Naive thymus-derived CD8-positive, alpha-beta T cell (primary cell): ENCODE results near the gene DHRS1. TPM values are rescaled to one million over a fixed set of nuclear protein-coding genes. Genes with fewer than 3 reads are reported as not detected.

Experiments
- ATAC-seq, 2 donors: fragments of 150-1000 bp; cut with Tn5 transposase in 1 of 2; sonication (Bioruptor Pico), chemical (Tn5 transposase) in 1 of 2; 1 replicate in 1 of 2; 2 replicates in 1 of 2; pipeline ENCODE4 v1.10.0; 2021; ENCODE audit warnings: mild to moderate bottlenecking in 2 of 2, moderate library complexity in 2 of 2
- POLR2A ChIA-PET: fragments of 350-600 bp; sonication (Branson Sonifier 250); formaldehyde crosslinking; loops from one replicate; lab custom pipeline; 2021; ENCODE audit warnings: antibody characterized with exemption; lab: Charles Lee
- DNase-seq, 10 donors: peaks; one replicate each; pipeline versions ENCODE4 v3.0.0 to v3.0.0-alpha.2; 2020 to 2022
- H3K27ac Mint-ChIP-seq, 10 donors: one replicate each; pipeline ENCODE4 v1.8.0; 2020 to 2022; ENCODE audit warnings: mild to moderate bottlenecking in 10 of 10, mixed read lengths in 10 of 10, moderate library complexity in 4 of 10, inconsistent platforms in 1 of 10
- H3K27me3 Mint-ChIP-seq, 5 donors: one replicate each; pipeline ENCODE4 v1.8.0; 2021 to 2022; ENCODE audit warnings: mixed read lengths in 5 of 5
- H3K36me3 Mint-ChIP-seq, 3 donors: one replicate each; pipeline ENCODE4 v1.8.0; 2020 to 2022; ENCODE audit warnings: mixed read lengths in 3 of 3, mild to moderate bottlenecking in 2 of 3, inconsistent platforms in 1 of 3
- H3K4me1 Mint-ChIP-seq, 4 donors: one replicate each; pipeline ENCODE4 v1.8.0; 2021 to 2022; ENCODE audit warnings: mixed read lengths in 4 of 4
- H3K4me3 Mint-ChIP-seq, 10 donors: one replicate each; pipeline ENCODE4 v1.8.0; 2020 to 2022; ENCODE audit warnings: mild to moderate bottlenecking in 10 of 10, mixed read lengths in 10 of 10, moderate library complexity in 6 of 10, inconsistent platforms in 1 of 10
- H3K9me3 Mint-ChIP-seq, 9 donors: one replicate each; pipeline ENCODE4 v1.8.0; 2020 to 2022; ENCODE audit warnings: mixed read lengths in 9 of 9, mild to moderate bottlenecking in 3 of 9, inconsistent platforms in 1 of 9, moderate library complexity in 1 of 9
- polyA plus RNA-seq, 3 donors: library from polyadenylated mRNA; unstranded; fragments of 300-500 nt; fragmentation: Illumina TruSeq; gene quantifications; one replicate each; pipeline ENCODE4 v1.2.3, GENCODE V29; 2021
- total RNA-seq, 8 experiments: library from RNA in 2 of 8; stranded (reverse) in 2 of 8; gene quantifications; one replicate each; pipeline ENCODE4 v1.2.3 and lab custom pipeline; 2021 to 2026

DHRS1 gene
- total and polyA plus RNA-seq, 5 experiments from 2014 or later, result 19.6 to 34.2 (median 22.4) TPM

DNA sequence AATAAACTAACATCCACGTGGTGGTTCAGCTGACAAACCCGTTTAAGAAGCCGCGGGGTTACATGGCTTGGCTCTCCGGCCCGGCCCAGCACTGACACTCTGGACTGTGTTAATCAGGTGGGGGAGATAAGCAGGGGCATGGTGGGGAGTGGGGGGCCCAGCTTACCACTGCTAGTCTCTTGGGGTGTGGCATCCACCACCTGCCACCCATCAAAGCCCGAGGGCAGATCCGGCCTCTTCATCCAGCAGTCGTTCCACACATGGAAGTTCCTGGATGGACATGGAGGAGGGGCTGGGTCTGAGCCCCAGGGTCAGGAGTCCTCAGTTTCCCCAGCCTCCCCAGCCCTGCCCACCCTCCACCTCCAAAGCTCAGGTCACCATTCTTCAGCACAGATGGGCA is 41.5 kb downstream of the DHRS1 start:
- Mint-ChIP-seq H3K4me3 (no peak overlapping the region), H3K27ac (no peak overlapping the region), H3K9me3 (no peaks in the 10 kb centered on the region), H3K36me3 (peaks cover 0 to 28% (median 10%) of the 10 kb centered on the region in 3 donors), H3K4me1 (no peaks in the 10 kb centered on the region), H3K27me3 (no peaks in the 10 kb centered on the region)
- DNase-seq (no peak), ATAC-seq (no peak)
- POLR2A ChIA-PET, result interaction anchor here (1.0 kb wide), 1 partner anchor 15 kb away, joined by 3 read pairs; the partner anchor contains the start of gene TINF2

DNA sequence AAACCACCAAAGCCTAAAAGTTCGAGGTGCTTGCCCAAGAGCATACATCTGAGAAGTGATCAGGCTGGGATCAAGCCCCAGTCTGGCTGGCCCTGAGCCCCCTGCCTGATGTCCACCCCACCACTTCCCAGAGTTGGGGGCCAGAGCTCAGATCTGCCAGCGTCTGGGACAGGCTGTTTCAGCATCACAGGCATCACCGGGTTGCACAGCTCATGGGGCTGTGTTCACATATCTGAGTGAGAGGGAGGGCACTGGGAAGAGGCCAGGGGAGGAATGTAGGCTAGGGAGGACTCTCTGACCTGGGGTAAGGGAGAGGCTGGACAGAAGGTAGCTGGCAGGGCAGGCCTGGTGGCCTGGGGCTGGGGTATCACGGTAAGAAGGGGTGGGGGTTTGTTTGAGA is 42.6 kb downstream of the DHRS1 start:
- H3K36me3 Mint-ChIP-seq, result peaks cover 0 to 29% (median 10%) of the 10 kb centered on the region in 3 donors
- no peak for DNase-seq
- no peaks in the 10 kb centered on the region for H3K9me3 Mint-ChIP-seq
- H3K4me1 Mint-ChIP-seq, result no peaks in the 10 kb centered on the region
- H3K4me3 Mint-ChIP-seq, result no peak overlapping the region
- H3K27me3 Mint-ChIP-seq, result no peaks in the 10 kb centered on the region
- H3K27ac Mint-ChIP-seq, result no peak overlapping the region
- no peak for ATAC-seq
- POLR2A ChIA-PET, result interaction anchor here (0.5 to 1.0 kb wide), 2 partner anchors 14 to 48 kb away, joined by 3 to 4 read pairs; partner anchors contain the start of gene TINF2

DNA sequence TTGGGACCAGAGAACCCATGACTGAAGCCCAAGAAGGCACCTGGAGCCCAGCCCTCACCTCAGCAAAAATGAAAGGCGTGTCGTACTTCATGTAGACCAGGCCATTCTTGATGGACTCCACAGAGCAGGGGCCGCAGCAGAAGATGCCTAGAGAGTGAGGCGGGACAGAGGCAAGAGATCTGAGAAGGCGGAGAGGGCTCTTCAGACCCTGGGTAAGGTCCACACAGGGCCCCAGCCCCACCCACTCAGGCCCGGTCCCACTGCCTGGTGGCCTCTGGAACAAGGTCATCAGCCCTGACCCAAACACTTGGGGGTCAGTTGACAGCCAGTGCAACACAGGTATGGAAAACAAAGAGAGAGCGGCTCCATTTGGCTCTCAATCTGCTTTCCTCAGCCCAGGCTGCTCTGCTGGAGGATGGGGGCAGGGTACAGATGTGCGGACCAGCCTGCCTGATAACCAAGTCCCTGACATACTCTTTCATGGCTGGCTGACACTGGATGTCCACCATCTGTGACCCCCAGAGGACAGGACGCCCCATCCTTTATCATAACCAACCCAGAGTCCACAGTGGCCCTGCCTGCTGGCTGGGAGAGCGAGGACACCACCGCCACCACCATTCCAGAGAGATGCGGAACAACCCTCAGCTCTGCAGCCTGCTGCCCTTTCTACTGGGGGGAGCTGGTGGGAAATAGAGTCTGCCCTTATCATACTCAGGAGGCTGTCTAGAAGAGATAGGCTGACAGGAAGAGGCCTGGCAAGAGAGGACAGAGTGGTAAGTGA is 43.5 kb downstream of the DHRS1 start:
- no peaks in the 10 kb centered on the region for H3K27me3 Mint-ChIP-seq
- H3K36me3 Mint-ChIP-seq, result peaks cover 0 to 29% (median 10%) of the 10 kb centered on the region in 3 donors
- DNase-seq (no peak), ATAC-seq (no peak)
- POLR2A ChIA-PET, result interaction anchor here (1.0 kb wide), 1 partner anchor 14 kb away, joined by 3 read pairs; no protein-coding TSS in a partner anchor
- no peaks in the 10 kb centered on the region for H3K4me1 Mint-ChIP-seq
- H3K9me3 Mint-ChIP-seq, result no peaks in the 10 kb centered on the region
- H3K27ac Mint-ChIP-seq, result no peak overlapping the region
- H3K4me3 Mint-ChIP-seq, result no peak overlapping the region

DNA sequence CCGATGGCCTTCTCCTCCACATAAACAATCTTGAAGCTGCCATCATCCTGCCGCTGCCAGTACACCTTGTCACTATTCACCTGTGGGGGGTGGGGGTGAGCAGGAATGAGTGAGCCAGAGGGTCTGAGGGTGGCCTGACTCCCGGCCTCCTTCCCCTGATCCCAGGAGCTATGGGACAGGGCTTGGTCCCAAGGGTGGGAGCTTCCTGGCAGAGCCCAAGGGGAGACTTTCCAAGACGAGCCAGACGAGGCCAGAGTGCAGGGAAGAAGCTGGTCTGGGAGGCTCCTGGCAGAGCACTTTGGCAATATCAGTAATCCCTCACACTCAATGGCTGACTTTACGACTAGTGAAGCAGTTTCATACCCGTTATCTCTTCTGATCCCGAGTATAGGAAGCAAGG is 44.1 kb downstream of the DHRS1 start:
- H3K9me3 Mint-ChIP-seq, result no peaks in the 10 kb centered on the region
- DNase-seq (no peak), ATAC-seq (no peak)
- H3K4me3 Mint-ChIP-seq, result no peak overlapping the region
- H3K27me3 Mint-ChIP-seq, result no peaks in the 10 kb centered on the region
- POLR2A ChIA-PET, result interaction anchor here (1.0 kb wide), 1 partner anchor 15 kb away, joined by 3 read pairs; no protein-coding TSS in a partner anchor
- peaks cover 0 to 26% (median 9%) of the 10 kb centered on the region in 3 donors for H3K36me3 Mint-ChIP-seq
- H3K27ac Mint-ChIP-seq, result no peak overlapping the region
- H3K4me1 Mint-ChIP-seq, result no peaks in the 10 kb centered on the region

DNA sequence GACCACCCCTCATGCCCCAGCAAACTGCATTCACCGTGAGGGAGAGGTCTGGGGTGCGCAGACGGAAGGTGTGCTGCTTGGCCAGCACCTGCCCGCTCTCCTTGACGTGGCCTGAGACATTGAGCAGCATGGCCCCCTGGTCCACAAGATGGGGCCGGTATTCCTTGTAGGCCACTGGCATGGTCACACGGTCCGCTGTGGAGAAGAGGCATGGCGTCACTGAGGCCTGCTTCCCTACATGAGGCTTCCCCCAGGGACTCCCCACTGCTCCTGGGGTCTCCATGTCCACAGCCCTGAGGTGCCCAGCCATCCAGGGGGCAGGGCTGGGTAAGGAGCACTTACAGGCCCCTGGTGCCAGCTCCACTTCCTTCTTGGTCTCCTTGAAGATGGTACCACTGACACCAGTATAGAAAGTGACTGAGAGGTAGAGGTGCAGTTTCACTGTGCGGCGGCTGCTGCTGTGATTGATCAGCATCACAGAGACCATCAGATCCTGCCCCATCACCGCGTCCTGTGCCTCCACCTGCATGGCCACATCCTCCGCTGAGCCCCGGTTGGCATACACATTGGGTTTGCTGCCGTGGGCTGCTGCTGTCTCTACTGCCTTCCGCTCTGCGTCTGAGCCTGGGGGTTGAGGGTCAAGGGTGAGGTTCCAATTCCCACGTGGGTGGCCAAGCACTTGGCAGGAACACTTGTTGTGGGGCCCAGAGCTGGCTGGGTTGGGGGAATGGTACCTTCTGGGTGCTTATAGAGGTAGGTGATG is 44.8 kb downstream of the DHRS1 start:
- no peaks in the 10 kb centered on the region for H3K4me1 Mint-ChIP-seq
- POLR2A ChIA-PET, result interaction anchor here (1.0 kb wide), 1 partner anchor 16 kb away, joined by 3 read pairs; no protein-coding TSS in a partner anchor
- peaks cover 0 to 26% (median 9%) of the 10 kb centered on the region in 3 donors for H3K36me3 Mint-ChIP-seq
- H3K4me3 Mint-ChIP-seq, result no peak overlapping the region
- no peak for DNase-seq
- no peak overlapping the region for H3K27ac Mint-ChIP-seq
- H3K27me3 Mint-ChIP-seq, result no peaks in the 10 kb centered on the region
- ATAC-seq, result no peak
- no peaks in the 10 kb centered on the region for H3K9me3 Mint-ChIP-seq

DNA sequence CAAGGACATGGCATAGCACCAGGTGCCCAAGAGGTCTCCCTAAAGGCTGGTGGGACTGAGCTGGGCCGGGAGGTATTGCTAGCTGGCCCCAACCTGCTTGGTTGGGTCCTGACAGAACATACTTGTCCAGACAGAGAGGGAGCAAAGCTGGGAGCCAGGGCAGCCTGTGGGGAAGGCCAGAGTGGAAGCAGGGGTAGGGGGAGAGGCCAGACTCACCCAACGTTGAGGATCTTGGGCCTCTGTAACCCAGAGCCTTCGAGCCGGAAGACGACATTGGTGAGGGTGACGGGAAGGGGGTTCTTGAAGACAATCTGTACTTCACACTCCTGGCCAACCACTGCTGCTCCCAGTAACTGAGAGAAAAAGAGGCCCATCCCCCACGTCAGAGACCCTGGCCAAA is 45.6 kb downstream of the DHRS1 start:
- H3K27ac Mint-ChIP-seq, result peak overlapping the region in 1 of 10 donors; percentile 82
- no peak overlapping the region for H3K4me3 Mint-ChIP-seq
- no peaks in the 10 kb centered on the region for H3K27me3 Mint-ChIP-seq
- no peaks in the 10 kb centered on the region for H3K4me1 Mint-ChIP-seq
- H3K36me3 Mint-ChIP-seq, result peaks cover 0 to 30% (median 9%) of the 10 kb centered on the region in 3 donors
- H3K9me3 Mint-ChIP-seq, result no peaks in the 10 kb centered on the region
- DNase-seq (no peak), ATAC-seq (no peak)
- POLR2A ChIA-PET, result interaction anchor here (1.0 kb wide), 1 partner anchor 17 kb away, joined by 3 read pairs; the partner anchor contains the start of gene RABGGTA

DNA sequence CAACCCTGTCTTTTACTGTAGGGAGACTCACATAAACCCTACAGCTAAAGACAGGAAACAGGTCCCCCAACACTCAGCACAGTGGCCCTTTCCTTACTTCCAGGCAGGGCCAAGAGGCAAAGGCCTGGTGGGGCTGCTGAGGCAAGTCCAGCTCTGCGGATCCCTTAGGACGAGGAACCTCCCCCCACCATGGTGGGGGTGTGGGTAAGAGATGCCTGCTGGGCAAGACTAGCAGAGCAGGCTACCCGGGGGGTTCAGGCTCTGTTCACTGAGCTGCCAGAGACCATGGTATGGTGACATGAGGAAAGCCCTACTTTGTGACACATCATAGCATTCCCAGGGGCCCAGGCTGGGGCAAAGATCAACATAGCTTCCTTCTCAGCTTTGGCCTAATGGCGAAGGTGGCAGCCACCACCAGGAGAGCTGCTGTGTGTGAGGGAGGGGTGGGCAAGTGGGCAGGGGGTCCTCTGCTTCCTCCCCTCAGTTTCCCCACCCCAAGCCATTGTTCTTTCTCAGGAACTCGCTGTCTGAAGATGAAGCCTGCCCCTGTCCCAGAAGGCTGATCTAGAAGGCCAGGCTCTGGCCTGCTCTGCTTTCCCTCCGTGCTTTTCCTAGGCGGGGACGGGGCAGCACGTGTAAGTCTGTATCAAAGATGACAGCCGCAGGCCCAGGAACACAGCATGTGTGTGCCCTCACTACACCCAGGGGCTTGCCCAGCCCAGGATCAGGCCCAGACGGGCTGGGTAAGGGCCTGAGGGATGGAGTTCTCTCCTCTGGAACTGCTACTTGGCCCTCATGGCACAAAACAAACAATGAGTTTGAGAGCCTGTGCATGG is 47.1 kb downstream of the DHRS1 start:
- no peak for ATAC-seq
- no peaks in the 10 kb centered on the region for H3K27me3 Mint-ChIP-seq

DNA sequence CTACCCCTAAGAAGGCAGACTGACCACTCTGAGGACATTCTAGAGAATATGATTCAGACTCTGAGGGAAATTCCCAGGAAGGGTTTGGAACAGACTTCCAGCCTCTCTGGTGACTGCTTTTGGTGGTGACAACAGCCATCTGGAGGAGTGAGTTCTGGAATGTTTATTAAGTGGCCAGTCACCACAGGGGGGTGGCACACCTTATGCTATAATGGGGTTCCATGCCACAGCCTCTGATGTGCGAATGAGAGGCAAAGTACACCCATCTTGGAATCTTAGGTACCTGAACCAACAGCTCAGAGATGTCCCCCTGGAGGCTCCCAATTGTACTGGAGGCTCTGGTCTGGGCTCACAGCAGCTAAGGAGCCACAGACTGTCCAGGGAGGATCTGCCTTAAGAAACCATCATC is 47.7 kb downstream of the DHRS1 start:
- H3K27ac Mint-ChIP-seq, result no peak overlapping the region
- POLR2A ChIA-PET, result interaction anchor here (2.4 kb wide), 1 partner anchor 9 kb away, joined by 11 read pairs; the partner anchor contains the start of gene TINF2
- peaks cover 0 to 9% (median 2%) of the 10 kb centered on the region in 4 donors for H3K4me1 Mint-ChIP-seq

More for the DNA sequence above, 47.1 kb downstream of the DHRS1 start:
- Mint-ChIP-seq H3K4me3 (no peak overlapping the region), H3K27ac (no peak overlapping the region), H3K9me3 (no peaks in the 10 kb centered on the region), H3K4me1 (peaks cover 0 to 5% (median under 1%) of the 10 kb centered on the region in 4 donors), H3K36me3 (peaks cover 0 to 28% (median 9%) of the 10 kb centered on the region in 3 donors)
- POLR2A ChIA-PET, result interaction anchor here (2.4 kb wide), 1 partner anchor 10 kb away, joined by 11 read pairs; the partner anchor contains the start of gene TINF2
- DNase-seq, result no peak

DNA sequence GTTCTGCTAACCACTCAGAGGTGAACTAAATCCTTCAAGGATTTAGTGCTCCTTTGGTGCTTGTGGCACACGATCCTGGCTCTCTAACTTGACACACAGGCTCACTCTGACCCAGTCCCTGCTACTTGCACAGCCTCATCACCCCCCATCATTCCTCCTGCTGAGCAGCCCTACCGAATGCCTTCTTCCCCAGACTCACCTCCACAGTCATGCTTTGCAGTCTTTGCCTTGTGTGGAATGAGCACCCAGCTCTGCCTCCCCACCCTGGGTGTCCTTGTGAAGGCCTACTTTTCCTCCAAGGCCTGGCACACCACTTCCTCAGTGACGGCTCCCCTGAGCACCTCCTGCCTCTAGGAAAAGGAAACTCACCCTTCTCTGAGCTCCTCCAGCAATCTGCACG is 49.2 kb downstream of the DHRS1 start:
- Mint-ChIP-seq H3K27ac (peak overlapping the region in 4 of 10 donors; percentile 1 to 54 (median 38)), H3K27me3 (no peaks in the 10 kb centered on the region), H3K9me3 (no peaks in the 10 kb centered on the region), H3K4me1 (peaks cover 0 to 13% (median 3%) of the 10 kb centered on the region in 4 donors), H3K4me3 (no peak overlapping the region), H3K36me3 (peaks cover 0 to 19% (median 6%) of the 10 kb centered on the region in 3 donors)
- ATAC-seq (no peak), DNase-seq (no peak)
- POLR2A ChIA-PET, result no interaction called here

More for the DNA sequence above, 47.7 kb downstream of the DHRS1 start:
- Mint-ChIP-seq H3K27me3 (no peaks in the 10 kb centered on the region), H3K4me3 (no peak overlapping the region), H3K9me3 (no peaks in the 10 kb centered on the region), H3K36me3 (peaks cover 0 to 25% (median 9%) of the 10 kb centered on the region in 3 donors)
- no peak for DNase-seq
- no peak for ATAC-seq

DNA sequence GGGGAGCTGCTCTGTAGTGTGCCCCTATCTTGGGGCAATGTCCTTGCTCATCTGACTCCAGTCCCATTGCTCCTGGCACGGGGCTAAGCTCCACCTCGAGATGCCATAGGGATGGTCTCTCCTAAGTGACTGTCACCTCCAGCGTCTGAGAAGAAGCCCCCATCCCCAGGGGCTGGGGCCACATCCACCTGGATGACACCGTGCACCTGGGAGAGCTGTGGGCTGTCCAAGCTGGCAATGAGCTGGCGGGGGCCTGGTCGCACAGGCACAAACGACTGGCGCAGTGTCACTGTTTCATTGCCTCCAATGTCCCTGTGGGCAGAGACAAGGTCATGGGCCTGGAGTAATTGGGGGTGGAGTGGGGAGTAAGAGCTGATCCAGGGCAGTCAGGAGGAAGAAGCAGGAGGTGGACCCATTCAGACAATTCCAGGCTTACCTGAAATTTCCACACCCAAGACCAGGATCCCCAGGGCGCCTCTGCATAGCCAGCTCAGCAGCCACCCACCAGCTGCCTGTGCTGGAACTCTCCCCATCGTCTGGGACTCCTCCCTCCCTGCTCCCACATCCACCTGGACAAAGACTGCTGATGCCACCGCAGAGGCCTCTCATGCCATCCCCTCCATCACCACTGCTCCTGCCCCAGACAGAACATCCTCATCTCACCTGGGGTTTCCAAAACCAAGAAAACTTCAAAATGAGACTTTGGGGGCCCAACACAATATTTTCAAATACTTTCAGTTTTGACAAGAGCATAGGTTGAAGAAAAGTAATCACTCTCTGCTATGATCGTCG is 50.2 kb downstream of the DHRS1 start:
- Mint-ChIP-seq H3K4me3 (no peak overlapping the region), H3K4me1 (peaks cover 0 to 16% (median 6%) of the 10 kb centered on the region in 4 donors), H3K9me3 (no peaks in the 10 kb centered on the region), H3K27ac (peak overlapping the region in 1 of 10 donors; percentile 63), H3K36me3 (peaks cover 0 to 16% (median 2%) of the 10 kb centered on the region in 3 donors), H3K27me3 (no peaks in the 10 kb centered on the region)
- DNase-seq (no peak), ATAC-seq (no peak)
- POLR2A ChIA-PET, result no interaction called here

DNA sequence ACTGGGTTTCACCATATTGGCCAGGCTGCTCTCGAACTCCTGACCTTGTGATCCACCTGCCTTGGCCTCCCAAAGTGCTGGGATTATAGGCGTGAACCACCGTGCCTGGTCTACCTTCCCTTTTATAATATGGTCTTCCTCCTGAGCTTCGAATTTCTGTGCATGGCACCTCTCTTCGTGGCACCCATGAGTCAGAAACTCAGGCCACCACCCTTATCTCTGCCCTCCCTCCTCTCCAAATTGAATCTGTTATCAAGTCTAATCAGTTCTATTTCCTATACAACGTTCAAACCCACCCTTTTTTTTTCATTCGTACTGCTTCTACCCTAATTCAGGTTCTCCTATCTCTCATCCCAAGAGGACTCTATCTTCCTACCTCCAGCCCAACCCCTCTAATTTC is 52.2 kb downstream of the DHRS1 start:
- H3K4me1 Mint-ChIP-seq, result peaks cover 6 to 30% (median 18%) of the 10 kb centered on the region in 4 donors
- no peak for ATAC-seq
- peak overlapping the region in 2 of 10 donors; percentile 1 to 2 for H3K4me3 Mint-ChIP-seq
- no peaks in the 10 kb centered on the region for H3K27me3 Mint-ChIP-seq
- H3K27ac Mint-ChIP-seq, result peak overlapping the region in 6 of 10 donors; percentile 37 to 91 (median 76)
- DNase-seq, result no peak
- H3K36me3 Mint-ChIP-seq, result peaks cover 0 to 5% (median 0%) of the 10 kb centered on the region in 3 donors
- no peaks in the 10 kb centered on the region for H3K9me3 Mint-ChIP-seq
- POLR2A ChIA-PET, result interaction anchor here (1.0 to 1.3 kb wide), 2 partner anchors 24 to 32 kb away, joined by 3 to 4 read pairs; partner anchors contain the start of genes MDP1 and RABGGTA
